Erythroblast (primary cell): Measurements from ENCODE around the gene MESP2.

ENCODE experiments used
- DNase-seq, 2 experiments: peaks; one replicate each; lab custom pipeline; 2025; lab: John Stamatoyannopoulos, UW
- GATA1 ChIP-seq: IDR thresholded peaks from 2 replicates; pipeline ENCODE4 v1.6.1; 2011; ENCODE audit warnings: low read depth, mild to moderate bottlenecking, control low read depth, low read length, moderate library complexity
- POLR2A ChIP-seq: IDR thresholded peaks from 2 replicates; pipeline ENCODE4 v1.6.1; 2011; ENCODE audit warnings: mild to moderate bottlenecking, low read length

The MESP2 gene

DNA sequence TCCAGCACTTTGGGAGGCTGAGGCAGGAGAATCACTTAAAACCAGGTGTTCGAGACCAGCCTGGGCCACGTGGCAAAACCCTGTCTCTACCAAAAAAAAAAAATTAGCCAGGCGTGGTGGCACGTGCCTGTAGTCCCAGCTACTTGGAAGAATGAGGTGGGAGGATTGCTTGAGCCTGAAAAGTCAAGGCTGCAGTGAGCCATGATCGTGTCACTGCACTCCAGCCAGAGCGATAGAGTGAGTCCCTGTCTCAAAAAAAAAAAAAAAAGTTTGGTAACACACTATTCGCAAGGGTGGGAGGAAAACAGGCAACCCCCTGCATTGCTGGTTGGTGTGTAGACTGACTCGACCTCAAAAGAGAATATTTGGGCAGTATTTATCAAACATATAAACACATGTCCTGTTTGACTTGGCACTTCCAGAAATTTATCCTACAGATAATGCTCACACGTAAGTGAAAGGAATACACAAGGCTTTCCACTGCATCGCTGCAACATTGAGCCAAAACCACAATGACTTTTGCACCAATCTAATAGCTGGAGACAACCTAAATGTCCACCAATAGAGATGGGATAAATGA lies 41.7 kb downstream of the MESP2 start:
- no peak for DNase-seq
- TF ChIP-seq POLR2A: no peak
- TF ChIP-seq GATA1: no peak

DNA sequence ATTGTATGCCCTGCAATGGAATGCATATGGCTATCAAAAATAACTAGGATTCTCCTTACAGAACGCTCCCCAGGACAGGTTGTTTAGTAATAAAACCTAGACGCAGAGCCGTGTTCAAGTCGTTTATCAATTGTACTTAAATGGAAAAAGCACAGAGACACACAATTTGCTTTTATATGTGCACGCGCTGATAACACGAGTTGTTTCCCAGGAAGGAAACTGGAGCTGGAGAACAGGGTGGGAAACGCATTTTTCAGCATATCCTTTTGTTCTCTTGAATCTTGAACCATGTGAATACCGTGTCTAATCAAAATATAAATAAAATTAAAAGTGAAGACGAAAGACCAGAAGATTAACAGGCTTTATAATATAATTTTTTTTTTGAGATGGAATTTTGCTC lies 42.2 kb downstream of the MESP2 start:
- DNase-seq: no peak
- no peak for TF ChIP-seq GATA1
- TF ChIP-seq POLR2A: no peak

GRCh38 chr15:89820666-89821611 lies 44.8 kb downstream of the MESP2 start:
- DNase-seq: no peak
- TF ChIP-seq POLR2A: no peak
- no peak for TF ChIP-seq GATA1

- DNase-seq: no peak
- TF ChIP-seq GATA1 (no peak), POLR2A (no peak)
Observed at GRCh38 chr15:89822026-89822425, 45.9 kb downstream of the MESP2 start.

GRCh38 chr15:89822611-89822950 lies 46.4 kb downstream of the MESP2 start:
- TF ChIP-seq GATA1 (no peak), POLR2A (no peak)

DNA sequence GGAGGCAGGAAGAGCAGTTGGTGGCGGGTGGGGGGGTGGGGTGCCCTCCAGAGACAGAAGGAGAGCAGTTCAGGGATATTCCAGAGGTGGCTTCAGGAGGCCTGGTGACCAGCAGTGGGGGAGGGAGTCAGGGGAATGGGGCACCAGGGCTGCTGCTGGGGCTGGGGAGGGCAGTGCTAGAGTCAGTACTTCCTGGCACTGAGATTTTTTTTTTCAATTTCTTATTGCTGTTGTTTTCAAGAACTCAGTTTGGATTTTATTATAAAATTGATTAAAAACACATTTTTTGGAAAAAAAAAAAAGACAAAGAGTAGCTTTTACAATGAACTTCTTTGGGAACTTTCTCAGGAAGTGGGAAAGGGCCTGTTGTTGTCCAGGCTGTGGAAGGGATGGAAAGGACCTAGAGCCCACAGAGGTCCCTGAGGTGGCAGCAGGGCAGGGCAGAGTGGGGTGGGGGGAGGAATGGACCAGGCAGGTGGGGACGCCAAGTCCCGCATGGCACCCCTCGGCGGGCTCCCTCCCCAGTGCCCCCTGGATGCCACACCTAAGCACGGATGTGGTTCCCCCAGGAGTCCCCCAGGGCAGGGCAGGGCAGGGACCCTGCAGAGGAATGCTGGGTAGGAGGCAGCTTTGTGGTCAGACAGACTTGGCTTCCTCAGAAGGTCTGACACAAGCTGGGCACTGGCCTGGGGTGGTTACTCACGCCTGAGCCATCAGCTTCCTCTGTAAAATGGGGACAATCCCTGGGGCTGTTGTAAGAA lies 47.0 kb downstream of the MESP2 start:
- TF ChIP-seq POLR2A (no peak), GATA1 (no peak)
- DNase-seq: no peak

More at GRCh38 chr15:89822611-89822950, 46.4 kb downstream of the MESP2 start:
- DNase-seq: no peak

DNA sequence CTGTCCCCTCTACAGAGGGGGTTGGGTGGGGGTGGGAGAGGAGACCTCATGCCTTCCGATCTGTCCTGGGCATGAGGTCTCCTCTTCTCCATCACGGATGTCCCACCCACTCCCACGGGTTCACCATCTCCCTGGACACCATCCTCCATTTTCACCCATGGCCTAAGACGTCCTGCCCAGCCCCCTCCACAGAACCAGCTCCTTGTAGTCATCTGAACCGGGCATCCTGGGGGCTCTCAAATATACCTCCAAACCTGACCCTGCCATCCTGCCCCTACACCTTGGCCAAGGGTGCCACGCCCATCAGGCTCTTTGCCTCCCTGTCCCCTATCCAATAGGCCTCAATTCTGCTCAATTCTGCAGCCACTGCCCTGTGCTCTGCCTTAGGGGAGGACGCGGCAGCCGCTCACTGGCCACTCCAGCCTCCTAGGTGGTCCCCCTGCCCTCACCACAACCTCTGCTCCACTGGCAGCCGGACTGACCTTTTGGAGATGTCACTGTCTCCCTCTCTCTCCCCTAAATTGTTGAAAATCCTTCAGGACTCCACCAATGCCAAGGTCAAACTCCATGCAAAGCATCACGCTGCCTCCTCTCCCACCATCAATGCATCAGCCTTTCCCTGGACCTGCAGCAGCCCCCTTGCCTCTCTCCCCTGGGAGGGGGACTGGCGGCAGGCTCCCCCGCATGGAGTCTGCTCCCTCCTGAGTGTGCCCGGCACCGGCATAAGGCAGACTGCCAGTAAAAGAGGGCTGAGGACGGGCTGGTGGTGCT lies 47.9 kb downstream of the MESP2 start:
- no peak for DNase-seq
- TF ChIP-seq GATA1: no peak

DNA sequence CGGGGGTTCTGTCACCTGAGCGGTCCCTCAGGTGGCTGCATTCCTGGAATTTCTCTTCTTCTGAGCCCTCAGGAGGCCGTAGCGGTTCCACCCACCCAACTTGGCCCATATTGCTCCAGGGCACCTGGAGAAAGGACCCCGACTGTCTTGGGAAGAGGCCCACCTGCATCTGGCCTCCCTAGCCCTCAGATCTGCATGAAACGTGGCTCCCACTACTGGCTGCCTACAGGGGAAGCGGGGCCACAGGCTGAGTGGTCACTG lies 48.4 kb downstream of the MESP2 start:
- DNase-seq: no peak
- TF ChIP-seq GATA1: no peak
- TF ChIP-seq POLR2A: no peak

- DNase-seq: no peak
- no peak for TF ChIP-seq POLR2A
- TF ChIP-seq GATA1: no peak
Observed at GRCh38 chr15:89825271-89825940, 49.3 kb downstream of the MESP2 start.

DNA sequence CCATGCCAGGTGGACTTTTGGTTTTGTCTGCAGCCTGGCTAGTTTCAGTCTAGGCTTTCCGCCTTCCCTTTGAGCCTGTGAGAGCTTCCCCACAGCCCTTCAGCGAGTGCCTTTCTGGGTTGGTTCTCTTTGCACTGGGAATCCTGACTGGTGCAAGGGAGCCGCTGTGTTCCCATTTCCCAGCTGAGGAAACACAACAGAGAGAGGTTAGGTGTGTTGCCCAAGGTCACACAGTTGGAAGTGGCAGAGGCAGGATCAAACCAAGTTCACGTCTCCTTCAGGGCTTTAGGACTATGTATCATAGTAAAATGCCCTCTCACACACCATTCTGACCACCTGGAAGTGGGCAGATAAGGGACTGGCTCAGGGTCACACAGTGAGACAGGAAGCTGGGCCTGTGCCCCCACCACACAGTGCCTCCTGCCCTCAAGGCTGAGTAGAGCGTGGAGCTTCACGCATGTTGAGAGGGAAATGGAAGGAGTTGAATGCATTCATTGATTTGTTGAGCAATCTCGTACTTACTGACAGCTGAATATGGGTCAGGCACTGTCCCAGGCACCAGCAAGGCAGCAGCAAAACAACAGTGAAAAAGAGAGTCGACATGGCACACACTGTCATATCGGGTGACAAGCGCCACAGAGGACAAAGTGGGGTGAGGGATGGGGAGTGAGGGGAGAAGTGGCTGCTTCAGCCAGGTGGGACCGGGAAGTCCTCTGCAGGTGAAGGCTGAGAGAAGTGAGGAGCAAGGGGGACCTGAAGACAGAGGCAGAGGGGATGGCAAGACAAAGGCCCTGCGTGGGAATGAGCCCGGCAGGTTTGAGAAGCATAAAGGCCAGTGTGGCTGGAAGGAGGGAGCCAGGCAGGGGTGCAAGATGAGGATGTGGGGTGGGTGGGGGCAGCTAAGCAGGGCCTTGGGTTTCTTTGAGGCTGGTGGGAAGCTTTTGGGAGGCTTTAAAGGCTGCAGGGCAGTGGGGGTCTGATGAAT lies 50.8 kb downstream of the MESP2 start:
- DNase-seq: no peak
- TF ChIP-seq POLR2A (no peak), GATA1 (no peak)

GRCh38 chr15:89827829-89828228 lies 51.7 kb downstream of the MESP2 start:
- TF ChIP-seq GATA1: no peak
- no peak for DNase-seq
